K562 (cell line): ENCODE data around the gene ISY1. TPM values are rescaled to one million over a fixed set of nuclear protein-coding genes. Genes with fewer than 3 reads are reported as not detected.

Source experiments
- ATAC-seq: fragments of 200-7000 bp; cut with Tn5 transposase; 3 replicates; pipeline ENCODE4 v1.9.1; 2020; ENCODE audit warnings: moderate library complexity
- BruUV-seq: library from RNA; stranded (reverse); fragments of 400-500 nt; replicated peaks from 2 replicates; lab custom pipeline; 2021; lab: Mats Ljungman, UMichigan
- CTCF ChIA-PET: fragments of 300-600 bp; formaldehyde crosslinking; extraction: SDS; loops from one replicate; lab custom pipeline; 2021; ENCODE audit warnings: low intra/inter-chr PET ratio; lab: Yijun Ruan, JAX
- POLR2A ChIA-PET: fragments of 300-600, 350-650 bp; sonication (Branson Sonifier 250); formaldehyde crosslinking; extraction: SDS; loops from one replicate; lab custom pipeline; 2021; ENCODE audit warnings: antibody characterized with exemption, inconsistent platforms; lab: Yijun Ruan, JAX
- DNase-seq, 4 experiments: peaks; one replicate each; pipeline versions ENCODE4 v3.0.0 to v3.0.0-alpha.2; 2011 to 2018; ENCODE audit warnings: low spot score in 3 of 4, mixed read lengths in 3 of 4; ENCODE audit errors: extremely low read depth in 1 of 4
- FAIRE-seq: peaks from 2 replicates; lab custom pipeline; 2011; peaks lifted over from hg19 to GRCh38; lab: Jason Lieb, UNC
- H2AFZ ChIP-seq: 2 replicates; pipeline ENCODE4 v1.6.0; 2011; ENCODE audit warnings: low read depth, low read length, control low read depth, inconsistent platforms
- H3K27ac ChIP-seq: fragments of 200-600 bp; 3 replicates; pipeline ENCODE4 v1.8.0; 2011; ENCODE audit warnings: low read depth, mild to moderate bottlenecking, control low read depth, inconsistent platforms, low read length, moderate library complexity, mixed read lengths; ENCODE audit errors: extremely low read depth
- H3K27me3 ChIP-seq, 2 experiments: fragments of 300-600 bp in 1 of 2; 2 replicates in 1 of 2; 3 replicates in 1 of 2; pipeline versions ENCODE4 v1.6.0 to v1.8.0; 2011; ENCODE audit warnings: inconsistent platforms in 2 of 2, low read length in 2 of 2, mild to moderate bottlenecking in 1 of 2, mixed read lengths in 1 of 2, moderate library complexity in 1 of 2; ENCODE audit not compliant: control insufficient read depth in 2 of 2, insufficient read depth in 2 of 2
- H3K36me3 ChIP-seq: fragments of 300-600 bp; 3 replicates; pipeline ENCODE4 v1.8.0; 2011; ENCODE audit warnings: mild to moderate bottlenecking, low read length, inconsistent platforms; ENCODE audit not compliant: control insufficient read depth, insufficient read depth
- H3K4me1 ChIP-seq, 2 experiments: fragments of 200-600 bp in 1 of 2; replicated peaks in 1 of 2; 2 replicates in 1 of 2; 3 replicates in 1 of 2; pipeline versions ENCODE4 v1.5.1 to v1.8.0; 2011; ENCODE audit warnings: inconsistent platforms in 2 of 2, low read length in 2 of 2, mild to moderate bottlenecking in 1 of 2, mixed read lengths in 1 of 2, moderate library complexity in 1 of 2; ENCODE audit not compliant: control insufficient read depth in 2 of 2, insufficient read depth in 2 of 2
- H3K4me2 ChIP-seq: 2 replicates; pipeline ENCODE4 v1.6.1; 2011; ENCODE audit warnings: low read length, control low read depth, inconsistent platforms, mixed read lengths; ENCODE audit not compliant: insufficient read depth
- H3K4me3 ChIP-seq: fragments of 200-600 bp; sonication (generic), shearing (Covaris generic); 2 replicates; pipeline ENCODE4 v1.5.1; 2016; ENCODE audit warnings: control low read depth, inconsistent platforms
- H3K79me2 ChIP-seq: fragments of 200-600 bp; 3 replicates; pipeline ENCODE4 v1.8.0; 2011; ENCODE audit warnings: low read length, inconsistent platforms; ENCODE audit not compliant: control insufficient read depth, insufficient read depth
- H3K9ac ChIP-seq, 2 experiments: 2 replicates each; pipeline versions ENCODE4 v1.6.0 to v1.6.1; 2011; ENCODE audit warnings: low read depth in 2 of 2, low read length in 2 of 2, control low read depth in 1 of 2, inconsistent platforms in 1 of 2, mild to moderate bottlenecking in 1 of 2, mixed read lengths in 1 of 2; ENCODE audit not compliant: insufficient read depth in 1 of 2
- H3K9me1 ChIP-seq: one replicate; pipeline ENCODE4 v1.6.0; 2011; ENCODE audit warnings: inconsistent platforms, mild to moderate bottlenecking, low read length, moderate library complexity; ENCODE audit not compliant: control insufficient read depth, insufficient read depth
- H3K9me3 ChIP-seq: replicated peaks from 2 replicates; pipeline ENCODE4 v1.5.1; 2011; ENCODE audit warnings: low read depth, low read length, inconsistent platforms; ENCODE audit not compliant: control insufficient read depth, insufficient read depth
- H4K20me1 ChIP-seq: replicated peaks from 2 replicates; pipeline ENCODE4 v1.6.1; 2011; ENCODE audit warnings: low read length, inconsistent platforms, mixed read lengths; ENCODE audit not compliant: control insufficient read depth, insufficient read depth
- CCNT2 ChIP-seq: IDR thresholded peaks from 2 replicates; pipeline ENCODE4 v1.6.1; 2011; ENCODE audit warnings: borderline replicate concordance, low read depth, mild to moderate bottlenecking, moderate library complexity, mixed read lengths, low read length; ENCODE audit not compliant: insufficient read length; ENCODE audit errors: extremely low read depth
- MAFG ChIP-seq: fragments of 450-650 bp; conservative IDR thresholded peaks from 2 replicates; pipeline ENCODE4 v1.6.1; 2016; ENCODE audit warnings: missing genetic modification characterization, missing compliant biosample characterization
- ZNF398 ChIP-seq: fragments of 250-450 bp; sonication (Bioruptor Pico); IDR thresholded peaks from 2 replicates; pipeline ENCODE4 v1.8.0; 2021; ENCODE audit warnings: moderate library complexity, mild to moderate bottlenecking, inconsistent platforms
- ZNF449 ChIP-seq: fragments of 250-450 bp; sonication (Bioruptor Pico); IDR thresholded peaks from 2 replicates; pipeline ENCODE4 v1.8.0; 2022; ENCODE audit warnings: moderate library complexity, mild to moderate bottlenecking, inconsistent platforms
- WGBS: fragments of 100-300 bp; shearing (Covaris generic); methylation state at CpG from one replicate; pipeline ENCODE4 v1.1.6; 2016; ENCODE audit warnings: low coverage, mixed read lengths; ENCODE audit not compliant: insufficient coverage; ENCODE audit errors: missing lambda C conversion rate; 5-methylcytosine and 5-hydroxymethylcytosine counted together
- in situ Hi-C: fragments of 300-500 bp; cut with MboI; formaldehyde crosslinking; loops from 4 replicates; pipeline ENCODE4 v1.15.0; 2018; ENCODE audit warnings: inconsistent platforms, mixed read lengths
- intact Hi-C: fragments of 100-400 bp; cut with micrococcal nuclease; formaldehyde crosslinking; loops from 2 replicates; pipeline ENCODE4 v1.14.2; 2022
- polyA plus RNA-seq, 8 experiments: library from polyadenylated mRNA; depleted of rRNA in 4 of 8; stranded (reverse) in 5 of 8; unstranded in 3 of 8; fragments of >200 nt; fragmentation: Nextera tagmentation in 2 of 8; fragmentation: Illumina TruSeq in 1 of 8; extraction: Ambion mirVana in 2 of 8; extraction: Trizol in 1 of 8; gene quantifications; 2 replicates each; pipeline versions ENCODE4 v1.2.1 to v1.2.3, GENCODE V29; 2011 to 2014; ENCODE audit warnings: inconsistent platforms in 1 of 8, missing spikeins in 1 of 8
- total RNA-seq, 7 experiments: library from RNA; depleted of rRNA in 6 of 7; stranded (reverse); fragments of >200 nt in 6 of 7; fragmentation: Illumina TruSeq in 2 of 7; extraction: Trizol in 2 of 7; gene quantifications; 2 replicates each; pipeline versions ENCODE4 v1.2.1 to v1.2.3, GENCODE V29; 2011 to 2021; ENCODE audit warnings: low replicate concordance in 1 of 7
- TF ChIP-seq, protein P1 (sequence below): fragments of 250-450 bp; sonication (Bioruptor Pico); IDR thresholded peaks from 2 replicates; pipeline ENCODE4 v1.9.0; 2021; ENCODE audit warnings: mild to moderate bottlenecking, inconsistent platforms
- TF ChIP-seq, protein P2 (sequence below): fragments of 450-650 bp; IDR thresholded peaks from 2 replicates; pipeline ENCODE4 v1.6.1; 2016; ENCODE audit warnings: borderline replicate concordance

Gene ISY1
- total and polyA plus RNA-seq, 9 of the 15 experiments (the other 6 are each of a cell fraction or from before 2014, with no cell fraction given), result 23.5 to 50.0 (median 32.9) TPM

DNA sequence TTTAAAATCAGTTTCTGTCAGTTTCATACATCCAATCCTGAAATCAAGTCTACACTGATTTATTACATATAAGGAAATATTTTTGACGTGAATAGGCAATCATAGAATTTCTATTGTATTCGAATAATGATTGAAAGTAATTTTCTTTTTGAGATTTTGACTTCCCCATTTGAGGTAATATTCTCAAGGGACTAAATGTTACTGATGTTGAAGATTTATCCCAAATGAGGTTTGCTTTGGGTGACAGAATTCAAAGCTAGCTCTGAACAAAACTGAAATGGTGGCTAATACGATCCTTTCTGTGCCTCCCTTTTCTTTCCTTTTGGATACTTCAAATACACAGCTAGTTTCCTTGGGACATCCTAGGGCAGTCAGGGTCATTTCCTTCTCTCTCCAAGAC lies 35.7 kb upstream of the ISY1 start:
- Histone ChIP-seq H3K36me3 (no peaks in the 10 kb centered on the region), H3K27ac (no peak overlapping the region), H3K9me3 (no peaks in the 10 kb centered on the region), H3K27me3 (no peaks in the 10 kb centered on the region), H3K9me1 (no peaks in the 10 kb centered on the region), H3K4me2 (no peak overlapping the region), H3K79me2 (no peaks in the 10 kb centered on the region), H2AFZ (no peak overlapping the region), H3K9ac (no peak overlapping the region), H4K20me1 (no peaks in the 10 kb centered on the region), H3K4me3 (no peak overlapping the region), H3K4me1 (peaks cover 3 to 9% of the 10 kb centered on the region in 2 experiments; a peak in 3 of 5 replicates)
- CTCF ChIA-PET, result no interaction called here
- ATAC-seq (no peak), FAIRE-seq (no peak), DNase-seq (no peak)
- TF ChIP-seq, protein P1, sequence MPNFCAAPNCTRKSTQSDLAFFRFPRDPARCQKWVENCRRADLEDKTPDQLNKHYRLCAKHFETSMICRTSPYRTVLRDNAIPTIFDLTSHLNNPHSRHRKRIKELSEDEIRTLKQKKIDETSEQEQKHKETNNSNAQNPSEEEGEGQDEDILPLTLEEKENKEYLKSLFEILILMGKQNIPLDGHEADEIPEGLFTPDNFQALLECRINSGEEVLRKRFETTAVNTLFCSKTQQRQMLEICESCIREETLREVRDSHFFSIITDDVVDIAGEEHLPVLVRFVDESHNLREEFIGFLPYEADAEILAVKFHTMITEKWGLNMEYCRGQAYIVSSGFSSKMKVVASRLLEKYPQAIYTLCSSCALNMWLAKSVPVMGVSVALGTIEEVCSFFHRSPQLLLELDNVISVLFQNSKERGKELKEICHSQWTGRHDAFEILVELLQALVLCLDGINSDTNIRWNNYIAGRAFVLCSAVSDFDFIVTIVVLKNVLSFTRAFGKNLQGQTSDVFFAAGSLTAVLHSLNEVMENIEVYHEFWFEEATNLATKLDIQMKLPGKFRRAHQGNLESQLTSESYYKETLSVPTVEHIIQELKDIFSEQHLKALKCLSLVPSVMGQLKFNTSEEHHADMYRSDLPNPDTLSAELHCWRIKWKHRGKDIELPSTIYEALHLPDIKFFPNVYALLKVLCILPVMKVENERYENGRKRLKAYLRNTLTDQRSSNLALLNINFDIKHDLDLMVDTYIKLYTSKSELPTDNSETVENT, result no peak
- no peak for TF ChIP-seq CCNT2
- TF ChIP-seq MAFG (tag), result no peak
- TF ChIP-seq ZNF449 (CRISPR knock-in tag), result no peak
- TF ChIP-seq, protein P2, sequence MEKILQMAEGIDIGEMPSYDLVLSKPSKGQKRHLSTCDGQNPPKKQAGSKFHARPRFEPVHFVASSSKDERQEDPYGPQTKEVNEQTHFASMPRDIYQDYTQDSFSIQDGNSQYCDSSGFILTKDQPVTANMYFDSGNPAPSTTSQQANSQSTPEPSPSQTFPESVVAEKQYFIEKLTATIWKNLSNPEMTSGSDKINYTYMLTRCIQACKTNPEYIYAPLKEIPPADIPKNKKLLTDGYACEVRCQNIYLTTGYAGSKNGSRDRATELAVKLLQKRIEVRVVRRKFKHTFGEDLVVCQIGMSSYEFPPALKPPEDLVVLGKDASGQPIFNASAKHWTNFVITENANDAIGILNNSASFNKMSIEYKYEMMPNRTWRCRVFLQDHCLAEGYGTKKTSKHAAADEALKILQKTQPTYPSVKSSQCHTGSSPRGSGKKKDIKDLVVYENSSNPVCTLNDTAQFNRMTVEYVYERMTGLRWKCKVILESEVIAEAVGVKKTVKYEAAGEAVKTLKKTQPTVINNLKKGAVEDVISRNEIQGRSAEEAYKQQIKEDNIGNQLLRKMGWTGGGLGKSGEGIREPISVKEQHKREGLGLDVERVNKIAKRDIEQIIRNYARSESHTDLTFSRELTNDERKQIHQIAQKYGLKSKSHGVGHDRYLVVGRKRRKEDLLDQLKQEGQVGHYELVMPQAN, result no peak
- TF ChIP-seq ZNF398 (CRISPR knock-in tag), result no peak
- POLR2A ChIA-PET, result interaction anchor here (0.9 to 2.2 kb wide), 5 partner anchors 11 to 53 kb away, joined by 4 to 15 read pairs (median 5); partner anchors contain the start of genes CNBP and COPG1
- WGBS, result 51% methylated on average over 2 of the region's 3 CpGs
- intact Hi-C loops, result no loop called here
- in situ Hi-C loops, result no loop called here
- BruUV-seq, result no TSS peak
